OCI-LY7 (cell line): ENCODE data around the gene AOPEP. TPM values are rescaled to one million over a fixed set of nuclear protein-coding genes. Genes with fewer than 3 reads are reported as not detected.
A peak's percentile ranks its signal among the peaks of the same experiment; 100 is the strongest.
"Not testable (repeated sequence)": the region's sequence is repeated elsewhere in the genome, so short reads cannot be mapped to it uniquely, and the experiment has no call there.

Experiments used
- BruUV-seq: library from RNA; stranded (reverse); fragments of 400-500 nt; replicated peaks from 2 replicates; lab custom pipeline; 2021; lab: Mats Ljungman, UMichigan
- CTCF ChIA-PET: fragments of 300-600 bp; sonication (Branson Sonifier 250); formaldehyde crosslinking; loops from one replicate; lab custom pipeline; 2022; ENCODE audit warnings: antibody characterized with exemption; ENCODE audit not compliant: unreplicated experiment; lab: Charles Lee
- POLR2A ChIA-PET: fragments of 300-600 bp; sonication (Branson Sonifier 250); formaldehyde crosslinking; loops from one replicate; lab custom pipeline; 2022; ENCODE audit warnings: antibody characterized with exemption; lab: Charles Lee
- DNase-seq: peaks from one replicate; pipeline ENCODE4 v3.0.0-alpha.2; 2015; ENCODE audit warnings: low spot score
- H2AFZ ChIP-seq: fragments of 200-600 bp; sonication (generic), shearing (Covaris generic); 2 replicates; pipeline ENCODE4 v1.6.1; 2014; ENCODE audit warnings: mild to moderate bottlenecking, antibody characterized with exemption, low read length, moderate library complexity
- H3K27ac ChIP-seq: fragments of 200-600 bp; sonication (generic); 2 replicates; pipeline ENCODE4 v1.5.1; 2014; ENCODE audit warnings: mixed run types, low read depth, mild to moderate bottlenecking, moderate library complexity, low read length, inconsistent platforms; ENCODE audit not compliant: poor library complexity, severe bottlenecking
- H3K36me3 ChIP-seq: fragments of 200-600 bp; sonication (generic); 2 replicates; pipeline ENCODE4 v1.6.1; 2014; ENCODE audit warnings: mild to moderate bottlenecking, antibody characterized with exemption, low read length, moderate library complexity, mixed read lengths; ENCODE audit not compliant: insufficient read depth
- H3K4me1 ChIP-seq: fragments of 200-600 bp; sonication (generic); 2 replicates; pipeline ENCODE4 v1.5.1; 2014; ENCODE audit warnings: mild to moderate bottlenecking, low read length; ENCODE audit not compliant: insufficient read depth, poor library complexity, severe bottlenecking
- H3K4me2 ChIP-seq: fragments of 200-600 bp; sonication (generic); 2 replicates; pipeline ENCODE4 v1.6.1; 2014; ENCODE audit warnings: mild to moderate bottlenecking, low read length
- H3K4me3 ChIP-seq: fragments of 200-600 bp; sonication (generic); 2 replicates; pipeline ENCODE4 v1.5.1; 2014; ENCODE audit warnings: mild to moderate bottlenecking, low read depth, low read length; ENCODE audit not compliant: poor library complexity, severe bottlenecking
- H3K79me2 ChIP-seq: fragments of 200-600 bp; sonication (generic); 2 replicates; pipeline ENCODE4 v1.6.1; 2016; ENCODE audit warnings: low read depth, mild to moderate bottlenecking, low read length, moderate library complexity, mixed read lengths; ENCODE audit not compliant: insufficient read depth
- H3K9me2 ChIP-seq: fragments of 200-600 bp; sonication (generic); 2 replicates; pipeline ENCODE4 v1.6.1; 2016; ENCODE audit warnings: mild to moderate bottlenecking, low read length, mixed read lengths; ENCODE audit not compliant: insufficient read depth
- H3K9me3 ChIP-seq: fragments of 200-600 bp; sonication (generic); 2 replicates; pipeline ENCODE4 v1.6.1; 2014; ENCODE audit warnings: mild to moderate bottlenecking, mixed run types, low read length, mixed read lengths
- H4K20me1 ChIP-seq: fragments of 200-600 bp; sonication (generic); 2 replicates; pipeline ENCODE4 v1.6.1; 2014; ENCODE audit warnings: mild to moderate bottlenecking, antibody characterized with exemption, low read length, moderate library complexity, mixed read lengths; ENCODE audit not compliant: insufficient read depth
- EZH2phosphoT487 ChIP-seq: fragments of 200-600 bp; sonication (generic); IDR thresholded peaks from 2 replicates; pipeline ENCODE4 v1.6.1; 2018; ENCODE audit warnings: low read depth, borderline replicate concordance, mild to moderate bottlenecking, mixed run types, antibody characterized with exemption, low read length, moderate library complexity, mixed read lengths
- intact Hi-C: fragments of 100-400 bp; cut with micrococcal nuclease; formaldehyde crosslinking; loops from one replicate; pipeline ENCODE4 v1.10.0; 2022; ENCODE audit not compliant: unreplicated experiment
- total RNA-seq, 2 experiments: library from RNA; depleted of rRNA in 1 of 2; stranded (reverse); fragments of >200 nt in 1 of 2; shearing (Covaris generic) in 1 of 2; gene quantifications; 2 replicates each; pipeline ENCODE4 v1.2.3, GENCODE V29; 2014 to 2022
- TF ChIP-seq, protein P1 (sequence below): fragments of 200-600 bp; sonication (generic); conservative IDR thresholded peaks from 2 replicates; pipeline ENCODE4 v1.5.1; 2014; ENCODE audit warnings: mild to moderate bottlenecking, antibody characterized with exemption, low read length, moderate library complexity, mixed read lengths

Gene AOPEP
- total RNA-seq, 2 experiments from 2014 or later, result 17.3 to 24.3 TPM

DNA sequence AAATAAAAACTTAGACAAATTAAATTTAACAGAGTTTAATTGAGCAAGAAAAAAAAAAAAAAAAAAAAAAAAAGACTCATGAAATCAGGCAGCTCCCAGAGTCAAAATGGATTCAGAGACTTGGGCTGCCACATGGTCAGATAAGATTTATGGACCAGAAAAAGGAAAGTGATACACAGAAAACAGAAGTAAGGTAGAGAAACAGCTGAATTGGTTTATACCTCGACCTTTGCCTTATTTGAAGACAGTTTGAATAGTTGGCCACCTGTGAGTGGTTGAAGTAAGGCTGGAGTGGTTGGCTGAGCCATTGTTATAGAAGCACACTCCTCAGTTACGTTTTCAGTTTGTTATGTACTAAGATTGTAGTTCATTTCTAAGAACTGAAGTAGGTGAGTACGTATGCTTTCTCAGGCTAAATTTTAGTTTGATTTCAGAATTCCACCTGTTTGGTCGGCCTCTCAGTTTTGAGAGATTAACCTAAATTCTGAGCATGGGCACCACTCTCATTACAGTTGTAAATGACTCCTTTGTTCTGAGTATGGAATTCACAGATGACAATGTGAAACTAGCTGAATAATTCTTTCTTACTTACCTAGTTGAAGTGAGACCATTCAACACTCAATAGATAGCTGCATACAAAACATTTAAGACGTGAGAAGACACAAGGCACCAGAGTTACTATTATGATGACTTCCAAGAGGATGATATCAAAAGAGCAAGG lies 149.0 kb downstream of the AOPEP start:
- H3K27ac ChIP-seq, result no peak overlapping the region
- H3K4me2 ChIP-seq, result no peak overlapping the region; the same call in 1 of the 2 replicates
- BruUV-seq, result no TSS peak
- intact Hi-C loops, result loop anchor here (1.0 kb wide), 1 partner anchor 14 kb away; no protein-coding TSS in a partner anchor
- POLR2A ChIA-PET, result interaction anchor here (0.6 to 0.7 kb wide), 3 partner anchors 9 to 128 kb away, joined by 3 to 7 read pairs (median 6); no protein-coding TSS in a partner anchor
- no peaks in the 10 kb centered on the region for H3K36me3 ChIP-seq
- no peak overlapping the region for H3K4me3 ChIP-seq
- H3K9me2 ChIP-seq, result no peaks in the 10 kb centered on the region
- CTCF ChIA-PET, result no interaction called here
- no peak overlapping the region for H2AFZ ChIP-seq
- H3K9me3 ChIP-seq, result no peaks in the 10 kb centered on the region
- H4K20me1 ChIP-seq, result no peaks in the 10 kb centered on the region
- H3K4me1 ChIP-seq, result peaks cover 6% of the 10 kb centered on the region
- DNase-seq, result peak; percentile 16
- no peak for TF ChIP-seq EZH2phosphoT487
- TF ChIP-seq, protein P1, sequence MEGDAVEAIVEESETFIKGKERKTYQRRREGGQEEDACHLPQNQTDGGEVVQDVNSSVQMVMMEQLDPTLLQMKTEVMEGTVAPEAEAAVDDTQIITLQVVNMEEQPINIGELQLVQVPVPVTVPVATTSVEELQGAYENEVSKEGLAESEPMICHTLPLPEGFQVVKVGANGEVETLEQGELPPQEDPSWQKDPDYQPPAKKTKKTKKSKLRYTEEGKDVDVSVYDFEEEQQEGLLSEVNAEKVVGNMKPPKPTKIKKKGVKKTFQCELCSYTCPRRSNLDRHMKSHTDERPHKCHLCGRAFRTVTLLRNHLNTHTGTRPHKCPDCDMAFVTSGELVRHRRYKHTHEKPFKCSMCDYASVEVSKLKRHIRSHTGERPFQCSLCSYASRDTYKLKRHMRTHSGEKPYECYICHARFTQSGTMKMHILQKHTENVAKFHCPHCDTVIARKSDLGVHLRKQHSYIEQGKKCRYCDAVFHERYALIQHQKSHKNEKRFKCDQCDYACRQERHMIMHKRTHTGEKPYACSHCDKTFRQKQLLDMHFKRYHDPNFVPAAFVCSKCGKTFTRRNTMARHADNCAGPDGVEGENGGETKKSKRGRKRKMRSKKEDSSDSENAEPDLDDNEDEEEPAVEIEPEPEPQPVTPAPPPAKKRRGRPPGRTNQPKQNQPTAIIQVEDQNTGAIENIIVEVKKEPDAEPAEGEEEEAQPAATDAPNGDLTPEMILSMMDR, result no peak
- no peaks in the 10 kb centered on the region for H3K79me2 ChIP-seq

DNA sequence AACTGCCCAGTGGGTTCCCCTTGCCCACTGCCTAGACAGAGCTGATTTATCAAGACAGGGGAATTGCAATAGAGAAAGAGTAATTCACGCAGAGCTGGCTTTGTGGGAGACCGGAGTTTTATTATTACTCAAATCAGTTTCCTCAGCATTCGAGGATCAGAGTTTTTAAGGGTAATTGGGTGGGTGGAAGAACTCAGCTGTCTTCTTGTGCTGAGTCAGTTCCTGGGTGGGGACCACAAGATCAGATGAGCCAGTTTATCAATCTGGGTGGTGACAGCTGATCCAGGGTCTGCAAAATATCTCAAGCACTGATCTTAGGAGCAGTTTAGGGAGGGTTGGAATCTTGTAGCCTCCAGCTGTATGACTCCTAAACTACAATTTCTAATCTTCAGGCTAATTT lies 152.3 kb downstream of the AOPEP start:
- BruUV-seq, DNase-seq, H3K27ac ChIP-seq: not testable (repeated sequence)

DNA sequence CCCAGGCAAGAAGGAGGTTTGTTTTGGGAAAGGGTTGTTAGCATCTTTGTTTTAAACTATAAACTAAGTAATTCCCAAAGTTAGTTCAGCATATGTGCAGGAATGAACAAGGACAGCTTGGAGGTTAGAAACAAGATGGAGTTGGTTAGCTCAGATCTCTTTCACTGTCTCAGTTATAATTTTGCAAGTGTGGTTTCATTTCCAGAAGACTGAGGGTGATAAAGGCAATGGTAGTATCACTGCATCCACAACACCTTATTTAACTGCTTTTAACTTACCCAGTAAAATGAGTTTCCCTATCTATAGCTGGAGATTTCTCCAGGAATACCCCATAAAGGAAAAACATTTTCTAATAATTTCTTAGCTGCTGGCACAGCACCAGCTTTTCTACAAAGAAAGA lies 152.7 kb downstream of the AOPEP start:
- Histone ChIP-seq H3K36me3 (no peaks in the 10 kb centered on the region), H3K4me2 (no peak overlapping the region), H2AFZ (no peak overlapping the region), H3K9me2 (no peaks in the 10 kb centered on the region), H3K4me3 (no peak overlapping the region), H3K27ac (no peak overlapping the region), H3K9me3 (no peaks in the 10 kb centered on the region), H3K4me1 (peaks cover 24% of the 10 kb centered on the region), H4K20me1 (no peaks in the 10 kb centered on the region), H3K79me2 (no peaks in the 10 kb centered on the region)
- ChIA-PET POLR2A (no interaction called here), CTCF (interaction anchor here (1.2 kb wide), 1 partner anchor 19 kb away, joined by 3 read pairs; no protein-coding TSS in a partner anchor)
- BruUV-seq, result no TSS peak
- intact Hi-C loops, result no loop called here
- TF ChIP-seq, protein P1, result no peak
- no peak for TF ChIP-seq EZH2phosphoT487
- DNase-seq, result no peak

More for the DNA sequence above, 152.3 kb downstream of the AOPEP start:
- intact Hi-C loops, POLR2A ChIA-PET, H3K4me2 ChIP-seq, H3K79me2 ChIP-seq, H3K4me3 ChIP-seq, H3K36me3 ChIP-seq, H4K20me1 ChIP-seq, H3K9me2 ChIP-seq, H3K9me3 ChIP-seq, H2AFZ ChIP-seq: not testable (repeated sequence)
- CTCF ChIA-PET, result interaction anchor here (1.2 kb wide), 1 partner anchor 18 kb away, joined by 3 read pairs; no protein-coding TSS in a partner anchor
- peaks cover 24% of the 10 kb centered on the region for H3K4me1 ChIP-seq
